SK-N-SH (cell line): Measurements from ENCODE around the gene C19orf67. TPM values are rescaled to one million over a fixed set of nuclear protein-coding genes. Genes with fewer than 3 reads are reported as not detected.

Experiments used
- CTCF ChIA-PET: fragments of 300-600, 350-600 bp; formaldehyde crosslinking; extraction: SDS; loops from one replicate; lab custom pipeline; 2021; lab: Yijun Ruan, JAX
- POLR2A ChIA-PET: fragments of 350-600 bp; sonication (Branson Sonifier 250); formaldehyde crosslinking; extraction: SDS; loops from one replicate; lab custom pipeline; 2020; ENCODE audit warnings: antibody characterized with exemption, inconsistent platforms; lab: Yijun Ruan, JAX
- DNase-seq: peaks from one replicate; pipeline ENCODE4 v3.0.0; 2012
- H2AFZ ChIP-seq: fragments of 200-600 bp; sonication (generic); 2 replicates; pipeline ENCODE4 v1.8.1; 2016; ENCODE audit warnings: antibody characterized with exemption, mild to moderate bottlenecking, low read depth
- H3F3A ChIP-seq: fragments of 200-600 bp; sonication (generic); replicated peaks from 2 replicates; pipeline ENCODE3; 2016; ENCODE audit warnings: antibody characterized with exemption, mild to moderate bottlenecking; ENCODE audit not compliant: insufficient read depth
- H3K27ac ChIP-seq, 2 experiments: fragments of 200-500 bp in 1 of 2; fragments of 200-600 bp in 1 of 2; sonication (Bioruptor generic) in 1 of 2; sonication (generic), shearing (Covaris generic) in 1 of 2; 2 replicates each; pipeline versions ENCODE4 v1.5.1 to v1.6.1; 2014 to 2016; ENCODE audit warnings: low read depth in 2 of 2, inconsistent platforms in 1 of 2, low read length in 1 of 2, mild to moderate bottlenecking in 1 of 2, mixed read lengths in 1 of 2
- H3K27me3 ChIP-seq: fragments of 200-600 bp; sonication (generic), shearing (Covaris generic); 2 replicates; pipeline ENCODE4 v1.6.1; 2016; ENCODE audit warnings: mixed run types; ENCODE audit not compliant: insufficient read depth
- H3K36me3 ChIP-seq, 2 experiments: fragments of 200-500 bp in 1 of 2; fragments of 200-600 bp in 1 of 2; sonication (Bioruptor generic) in 1 of 2; sonication (generic) in 1 of 2; replicated peaks in 1 of 2; 2 replicates each; pipeline versions ENCODE3 to v1.5.1; 2014 to 2016; ENCODE audit warnings: low read length in 1 of 2, mild to moderate bottlenecking in 1 of 2; ENCODE audit not compliant: insufficient read depth in 2 of 2, control insufficient read depth in 1 of 2
- H3K4me1 ChIP-seq, 2 experiments: fragments of 200-500 bp in 1 of 2; fragments of 200-600 bp in 1 of 2; sonication (Bioruptor generic) in 1 of 2; sonication (generic), shearing (Covaris generic) in 1 of 2; 2 replicates each; pipeline versions ENCODE4 v1.5.1 to v1.6.1; 2014 to 2016; ENCODE audit warnings: low read depth in 1 of 2, low read length in 1 of 2, mixed run types in 1 of 2; ENCODE audit not compliant: insufficient read depth in 2 of 2, control insufficient read depth in 1 of 2
- H3K4me2 ChIP-seq: fragments of 200-600 bp; sonication (generic), shearing (Covaris generic); 2 replicates; pipeline ENCODE4 v1.6.1; 2017; ENCODE audit warnings: mixed run types
- H3K4me3 ChIP-seq, 2 experiments: fragments of 200-500 bp in 1 of 2; fragments of 200-600 bp in 1 of 2; sonication (Bioruptor generic) in 1 of 2; sonication (generic), shearing (Covaris generic) in 1 of 2; 2 replicates each; pipeline versions ENCODE4 v1.5.1 to v1.8.1; 2014 to 2016; ENCODE audit warnings: low read depth in 2 of 2, inconsistent platforms in 1 of 2, low read length in 1 of 2, mild to moderate bottlenecking in 1 of 2, mixed read lengths in 1 of 2, moderate library complexity in 1 of 2
- H3K79me2 ChIP-seq: fragments of 200-600 bp; sonication (generic); 2 replicates; pipeline ENCODE4 v1.8.1; 2017; ENCODE audit warnings: mild to moderate bottlenecking; ENCODE audit not compliant: insufficient read depth
- H3K9ac ChIP-seq: fragments of 200-600 bp; sonication (generic); 2 replicates; pipeline ENCODE4 v1.6.1; 2017; ENCODE audit warnings: mixed run types
- H3K9me2 ChIP-seq: fragments of 200-600 bp; sonication (generic); 2 replicates; pipeline ENCODE4 v1.6.1; 2017; ENCODE audit warnings: mixed run types
- H3K9me3 ChIP-seq: fragments of 200-600 bp; sonication (generic); 2 replicates; pipeline ENCODE4 v1.6.1; 2017; ENCODE audit warnings: mixed run types, mild to moderate bottlenecking, moderate library complexity
- H4K20me1 ChIP-seq: fragments of 200-600 bp; sonication (generic); 2 replicates; pipeline ENCODE4 v1.6.1; 2017; ENCODE audit warnings: mild to moderate bottlenecking, mixed run types; ENCODE audit not compliant: insufficient read depth
- CHD2 ChIP-seq: fragments of 150-350 bp; IDR thresholded peaks from 2 replicates; pipeline ENCODE4 v1.6.1; 2018; ENCODE audit warnings: low read length; ENCODE audit not compliant: partially characterized antibody
- CTCF ChIP-seq: fragments of 200-600 bp; sonication (generic); IDR thresholded peaks from 2 replicates; pipeline ENCODE4 v1.6.1; 2017; ENCODE audit warnings: antibody characterized with exemption, mild to moderate bottlenecking, moderate library complexity
- EP300 ChIP-seq, 2 experiments: IDR thresholded peaks; 2 replicates each; pipeline versions ENCODE4 v1.4.0 to v1.6.1; 2012; ENCODE audit warnings: borderline replicate concordance in 1 of 2, low read depth in 1 of 2, low read length in 1 of 2
- EZH2phosphoT487 ChIP-seq: fragments of 200-600 bp; sonication (generic); IDR thresholded peaks from 2 replicates; pipeline ENCODE4 v1.6.1; 2017; ENCODE audit warnings: low read depth, mixed run types, mild to moderate bottlenecking, antibody characterized with exemption, moderate library complexity, borderline replicate concordance
- FOSL2 ChIP-seq: IDR thresholded peaks from 2 replicates; pipeline ENCODE4 v1.4.0; 2012; ENCODE audit warnings: low read depth, mild to moderate bottlenecking, moderate library complexity, borderline replicate concordance
- GATA2 ChIP-seq: sonication (generic); formaldehyde crosslinking; IDR thresholded peaks from 2 replicates; pipeline ENCODE4 v1.5.0; 2020; ENCODE audit warnings: mild to moderate bottlenecking, missing genetic modification reagents
- IRF3 ChIP-seq: fragments of 150-350 bp; IDR thresholded peaks from 2 replicates; pipeline ENCODE4 v1.6.1; 2016; ENCODE audit warnings: mild to moderate bottlenecking, low read depth, low read length
- JUND ChIP-seq: IDR thresholded peaks from 2 replicates; pipeline ENCODE4 v1.4.0; 2012
- MXI1 ChIP-seq: IDR thresholded peaks from 2 replicates; pipeline ENCODE4 v1.6.1; 2012; ENCODE audit warnings: mild to moderate bottlenecking, low read depth, low read length, improper control_type of control experiment
- NFIC ChIP-seq: IDR thresholded peaks from 2 replicates; pipeline ENCODE4 v1.4.0; 2012; ENCODE audit warnings: borderline replicate concordance
- POLR2AphosphoS5 ChIP-seq: IDR thresholded peaks from 2 replicates; pipeline ENCODE4 v1.6.1; 2012; ENCODE audit warnings: low read depth, low read length
- RCOR1 ChIP-seq: fragments of 150-350 bp; IDR thresholded peaks from 2 replicates; pipeline ENCODE4 v1.6.1; 2017; ENCODE audit warnings: antibody characterized with exemption, low read length
- REST ChIP-seq: IDR thresholded peaks from 2 replicates; pipeline ENCODE4 v1.6.1; 2012; ENCODE audit warnings: mild to moderate bottlenecking, low read depth, low read length, moderate library complexity
- RFX5 ChIP-seq: IDR thresholded peaks from 2 replicates; pipeline ENCODE4 v1.6.1; 2012; ENCODE audit warnings: mild to moderate bottlenecking, improper control_type of control experiment, low read length
- TAF1 ChIP-seq: IDR thresholded peaks from 2 replicates; pipeline ENCODE4 v1.6.1; 2012; ENCODE audit warnings: low read depth, mild to moderate bottlenecking, low read length, moderate library complexity, borderline replicate concordance
- TCF12 ChIP-seq: IDR thresholded peaks from 2 replicates; pipeline ENCODE4 v1.4.0; 2012
- WGBS: methylation state at CpG from one replicate; pipeline ENCODE4 v1.1.6; 2017; ENCODE audit warnings: low lambda C conversion rate; 5-methylcytosine and 5-hydroxymethylcytosine counted together
- polyA plus RNA-seq, 3 experiments: library from polyadenylated mRNA; depleted of rRNA; stranded (reverse); fragments of >200 nt; gene quantifications; 2 replicates each; pipeline ENCODE4 v1.2.3, GENCODE V29; 2012
- TF ChIP-seq, protein P1 (sequence below): IDR thresholded peaks from 2 replicates; pipeline ENCODE4 v1.4.0; 2012; ENCODE audit warnings: low read depth, borderline replicate concordance
- TF ChIP-seq, protein P2 (sequence below): IDR thresholded peaks from 2 replicates; pipeline ENCODE4; 2012

The C19orf67 gene
- polyA plus RNA-seq, 1 of the 3 experiments (the other 2 are of a cell fraction): not detected

DNA sequence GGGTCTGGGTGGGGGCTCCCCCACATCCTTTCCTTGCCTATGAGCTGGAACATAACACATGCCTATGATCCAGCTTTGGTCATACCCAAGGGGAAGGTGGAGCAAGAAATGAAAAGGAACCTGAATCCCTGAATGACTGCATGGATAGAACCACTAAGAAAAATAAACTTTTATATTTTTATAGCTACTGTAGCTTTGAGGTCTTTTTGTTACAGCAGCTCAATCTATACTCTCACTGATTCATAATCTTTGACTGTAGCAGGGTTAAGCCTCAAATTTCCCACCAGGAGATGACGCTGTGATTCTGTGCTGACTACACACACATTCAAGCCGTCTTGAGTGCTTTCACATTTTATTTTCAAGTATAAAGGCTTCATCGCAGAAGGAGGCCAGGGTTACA is 32.6 kb downstream of the C19orf67 start (continued):
- TF ChIP-seq MXI1: no peak
- no peak for TF ChIP-seq RCOR1
- no peak for TF ChIP-seq NFIC
- TF ChIP-seq TAF1: no peak
- no peak for TF ChIP-seq CHD2
- TF ChIP-seq, all 33 proteins: peak for 0

DNA sequence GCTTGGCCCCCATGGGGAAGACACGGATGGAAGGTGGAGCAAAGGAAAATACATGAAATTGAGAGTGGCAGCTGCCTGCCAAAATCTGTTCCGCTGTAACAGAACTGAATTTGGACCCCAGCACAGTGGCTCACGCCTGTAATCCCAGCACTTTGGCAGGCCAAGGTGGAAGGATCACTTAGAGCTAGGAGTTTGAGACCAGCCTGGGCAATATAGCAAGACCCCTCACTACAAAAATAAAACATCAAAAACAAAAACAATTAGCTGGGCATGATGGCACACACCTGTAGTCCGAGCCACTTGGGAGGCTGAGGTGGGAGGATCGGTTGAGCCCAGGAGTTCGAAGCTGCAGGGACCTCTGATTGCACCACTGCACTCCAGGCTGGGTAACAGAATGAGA is 33.1 kb downstream of the C19orf67 start:
- POLR2A ChIA-PET: no interaction called here
- CTCF ChIA-PET: interaction anchor here (1.1 to 3.0 kb wide), 7 partner anchors 8 to 172 kb away, joined by 3 to 15 read pairs (median 5); partner anchors contain the start of gene MISP3
- Histone ChIP-seq H3K4me2 (no peak overlapping the region), H4K20me1 (no peaks in the 10 kb centered on the region), H3K79me2 (no peaks in the 10 kb centered on the region), H3K27me3 (no peaks in the 10 kb centered on the region), H3K27ac (no peak overlapping the region), H3F3A (peaks cover 8% of the 10 kb centered on the region), H3K4me3 (no peak overlapping the region), H3K4me1 (no peaks in the 10 kb centered on the region; a peak in 1 of 4 replicates), H3K9me2 (no peaks in the 10 kb centered on the region), H3K9me3 (no peaks in the 10 kb centered on the region), H3K36me3 (no peaks in the 10 kb centered on the region), H3K9ac (no peak overlapping the region), H2AFZ (no peak overlapping the region)
- TF ChIP-seq IRF3 (no peak), GATA2 (CRISPR knock-in tag) (no peak), TAF1 (no peak)
- no peak for DNase-seq
- 98% methylated on average over 6 of the region's 6 CpGs for WGBS

DNA sequence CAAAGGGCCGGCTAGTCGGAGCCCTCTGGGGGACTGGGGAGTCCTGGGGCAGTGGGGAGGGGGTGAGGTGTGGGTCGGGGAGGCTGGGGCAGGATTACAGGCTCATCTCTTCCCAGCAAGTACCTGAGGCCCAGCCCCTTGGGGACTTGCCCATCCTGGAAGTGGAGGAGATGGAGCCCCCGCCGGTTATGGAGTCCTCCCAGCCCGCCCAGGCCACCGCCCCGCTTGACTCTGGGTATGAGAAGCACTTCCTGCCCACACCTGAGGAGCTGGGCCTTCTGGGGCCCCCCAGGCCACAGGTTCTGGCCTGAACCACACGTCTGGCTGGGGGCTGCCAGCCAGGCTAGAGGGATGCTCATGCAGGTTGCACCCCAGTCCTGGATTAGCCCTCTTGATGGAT is 33.6 kb downstream of the C19orf67 start:
- Histone ChIP-seq H3F3A (peaks cover 8% of the 10 kb centered on the region), H3K4me1 (no peaks in the 10 kb centered on the region; a peak in 1 of 4 replicates), H3K27me3 (no peaks in the 10 kb centered on the region), H4K20me1 (no peaks in the 10 kb centered on the region), H3K9ac (no peak overlapping the region), H3K9me3 (no peaks in the 10 kb centered on the region), H3K4me2 (no peak overlapping the region), H3K79me2 (no peaks in the 10 kb centered on the region), H3K27ac (no peak overlapping the region), H3K4me3 (no peak overlapping the region), H3K9me2 (no peaks in the 10 kb centered on the region), H3K36me3 (no peaks in the 10 kb centered on the region), H2AFZ (no peak overlapping the region)
- peak; percentile 11 for DNase-seq
- ChIA-PET POLR2A (no interaction called here), CTCF (interaction anchor here (1.1 to 3.0 kb wide), 6 partner anchors 9 to 171 kb away, joined by 3 to 15 read pairs (median 5); partner anchors contain the start of gene MISP3)
- WGBS: 70% methylated on average over 4 of the region's 9 CpGs
- TF ChIP-seq EP300 (IDR thresholded peaks at IDR 0.05; ENCODE audit: borderline replicate concordance in 1 of 2, low read depth in 1 of 2, low read length in 1 of 2) (no peak), TCF12 (no peak), POLR2AphosphoS5 (no peak), REST (no peak), CTCF (no peak), RFX5 (no peak), FOSL2 (no peak), EZH2phosphoT487 (no peak), JUND (no peak)
- TF ChIP-seq, protein P1, sequence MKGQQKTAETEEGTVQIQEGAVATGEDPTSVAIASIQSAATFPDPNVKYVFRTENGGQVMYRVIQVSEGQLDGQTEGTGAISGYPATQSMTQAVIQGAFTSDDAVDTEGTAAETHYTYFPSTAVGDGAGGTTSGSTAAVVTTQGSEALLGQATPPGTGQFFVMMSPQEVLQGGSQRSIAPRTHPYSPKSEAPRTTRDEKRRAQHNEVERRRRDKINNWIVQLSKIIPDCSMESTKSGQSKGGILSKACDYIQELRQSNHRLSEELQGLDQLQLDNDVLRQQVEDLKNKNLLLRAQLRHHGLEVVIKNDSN: no peak
- TF ChIP-seq, protein P2, sequence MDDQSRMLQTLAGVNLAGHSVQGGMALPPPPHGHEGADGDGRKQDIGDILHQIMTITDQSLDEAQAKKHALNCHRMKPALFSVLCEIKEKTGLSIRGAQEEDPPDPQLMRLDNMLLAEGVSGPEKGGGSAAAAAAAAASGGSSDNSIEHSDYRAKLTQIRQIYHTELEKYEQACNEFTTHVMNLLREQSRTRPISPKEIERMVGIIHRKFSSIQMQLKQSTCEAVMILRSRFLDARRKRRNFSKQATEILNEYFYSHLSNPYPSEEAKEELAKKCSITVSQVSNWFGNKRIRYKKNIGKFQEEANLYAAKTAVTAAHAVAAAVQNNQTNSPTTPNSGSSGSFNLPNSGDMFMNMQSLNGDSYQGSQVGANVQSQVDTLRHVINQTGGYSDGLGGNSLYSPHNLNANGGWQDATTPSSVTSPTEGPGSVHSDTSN: no peak
